HUES48 (cell line): ENCODE data around the gene MIEN1.

ENCODE experiments used
- H3K27ac ChIP-seq: one replicate; pipeline ENCODE4 v1.7.0; 2013; ENCODE audit warnings: low read depth, low read length, inconsistent platforms
- H3K27me3 ChIP-seq: 2 replicates; pipeline ENCODE4 v1.6.1; 2013; ENCODE audit warnings: mild to moderate bottlenecking, low read length; ENCODE audit not compliant: control insufficient read depth, insufficient read depth
- H3K36me3 ChIP-seq: 2 replicates; pipeline ENCODE4 v1.6.1; 2013; ENCODE audit warnings: low read length; ENCODE audit not compliant: control insufficient read depth, insufficient read depth
- H3K4me1 ChIP-seq: 2 replicates; pipeline ENCODE4 v1.6.1; 2013; ENCODE audit warnings: mild to moderate bottlenecking, low read length; ENCODE audit not compliant: control insufficient read depth, insufficient read depth
- H3K4me3 ChIP-seq: 2 replicates; pipeline ENCODE4 v1.5.1; 2013; ENCODE audit warnings: mild to moderate bottlenecking, low read depth, low read length
- H3K9ac ChIP-seq: 2 replicates; pipeline ENCODE4 v1.6.1; 2013; ENCODE audit warnings: mild to moderate bottlenecking, low read depth, low read length, moderate library complexity
- H3K9me3 ChIP-seq: 2 replicates; pipeline ENCODE4 v1.6.1; 2013; ENCODE audit warnings: low read length; ENCODE audit not compliant: control insufficient read depth, insufficient read depth

The MIEN1 gene, protein sequence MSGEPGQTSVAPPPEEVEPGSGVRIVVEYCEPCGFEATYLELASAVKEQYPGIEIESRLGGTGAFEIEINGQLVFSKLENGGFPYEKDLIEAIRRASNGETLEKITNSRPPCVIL

GRCh38 chr17:39730095-39730921 is at the start of gene MIEN1:
Gene MIEN1 (minus strand): TSS chr17:39730532. CDS start chr17:39730495, 37 bp downstream.
- peak within 1 kb of the TSS; percentile 67 for H3K9ac ChIP-seq
- peaks cover 41% of the 10 kb centered on the region for H3K36me3 ChIP-seq
- H3K27me3 ChIP-seq: no peaks in the 10 kb centered on the region
- H3K4me3 ChIP-seq: peak within 1 kb of the TSS; percentile 74
- H3K4me1 ChIP-seq: peaks cover 11% of the 10 kb centered on the region; the same call in 1 of the 2 replicates
- peak within 1 kb of the TSS; percentile 77 for H3K27ac ChIP-seq
- H3K9me3 ChIP-seq: no peaks in the 10 kb centered on the region

DNA sequence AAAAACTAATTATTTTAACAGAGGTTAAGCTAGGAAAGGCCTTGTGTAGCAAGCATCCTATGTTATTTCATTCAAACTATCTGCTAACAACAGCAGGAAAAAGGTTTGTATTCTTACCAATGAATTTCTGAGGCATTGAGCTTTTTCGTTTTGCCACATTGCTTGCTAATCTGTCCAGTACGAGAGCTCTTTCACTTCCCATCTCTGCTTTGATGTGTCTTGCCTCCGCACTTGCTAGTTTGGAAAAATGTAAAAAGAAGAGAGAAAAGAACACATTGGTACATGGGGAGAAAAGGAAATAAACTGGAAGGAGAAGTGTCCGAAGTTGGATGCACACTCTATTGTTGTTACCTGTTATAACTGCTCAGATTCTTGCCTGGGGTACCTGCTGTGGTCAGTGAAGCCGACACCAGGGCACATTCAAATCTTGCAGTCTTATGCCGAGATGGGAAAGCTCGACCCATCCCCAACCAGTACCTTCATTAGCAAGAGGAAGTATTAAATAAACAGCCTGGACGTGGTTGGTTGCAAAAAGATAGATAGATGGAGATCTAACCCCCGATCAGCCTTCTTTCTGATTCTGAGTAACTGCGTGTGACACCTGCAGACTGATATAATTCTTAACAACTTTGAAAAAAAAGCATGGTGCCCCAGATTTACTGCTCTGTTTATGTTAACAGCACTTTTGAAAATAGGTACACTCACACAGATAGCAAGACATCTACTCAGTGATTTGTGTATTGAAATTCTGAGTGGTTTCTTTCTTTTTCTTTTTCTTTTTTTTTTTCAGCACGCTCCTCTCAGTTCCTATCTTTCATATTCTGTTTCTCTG is 47.4 kb upstream of the MIEN1 start:
- Histone ChIP-seq H3K4me3 (no peak overlapping the region), H3K4me1 (0 out of 2 replicates have a peak, but pooled peaks cover 2% of the 10 kb centered on the region), H3K9me3 (no peaks in the 10 kb centered on the region), H3K27ac (no peak overlapping the region), H3K9ac (no peak overlapping the region), H3K27me3 (no peaks in the 10 kb centered on the region; the same call in 1 of the 2 replicates), H3K36me3 (no peaks in the 10 kb centered on the region)

GRCh38 chr17:39776252-39776651 is 45.9 kb upstream of the MIEN1 start:
- Histone ChIP-seq H3K4me3 (no peak overlapping the region), H3K9ac (no peak overlapping the region)

DNA sequence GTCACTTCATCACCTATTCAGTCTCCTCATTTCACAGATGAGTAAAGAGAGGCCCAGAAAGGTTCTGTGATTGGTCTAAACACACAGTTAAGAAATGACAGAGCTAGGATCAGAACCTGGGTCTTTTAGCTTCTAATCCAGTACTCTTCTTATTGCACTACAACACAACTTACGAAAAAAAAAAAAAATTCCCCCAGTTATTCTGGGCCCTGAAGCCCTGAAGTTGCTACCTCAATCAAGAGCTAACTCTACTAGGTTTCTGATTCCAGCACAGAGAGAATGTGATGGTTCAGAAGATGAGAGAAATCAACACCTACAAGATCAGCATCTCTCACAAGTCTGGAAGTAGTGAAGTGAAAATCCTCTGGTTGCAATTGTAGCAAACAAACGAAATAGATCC is 44.7 kb upstream of the MIEN1 start:
- Histone ChIP-seq H3K9ac (no peak overlapping the region), H3K27ac (no peak overlapping the region), H3K4me3 (no peak overlapping the region), H3K4me1 (no peaks in the 10 kb centered on the region), H3K9me3 (no peaks in the 10 kb centered on the region), H3K36me3 (no peaks in the 10 kb centered on the region), H3K27me3 (no peaks in the 10 kb centered on the region)

More at GRCh38 chr17:39776252-39776651, 45.9 kb upstream of the MIEN1 start:
- H3K27me3 ChIP-seq: no peaks in the 10 kb centered on the region
- H3K4me1 ChIP-seq: no peaks in the 10 kb centered on the region
- no peaks in the 10 kb centered on the region for H3K36me3 ChIP-seq
- H3K9me3 ChIP-seq: no peaks in the 10 kb centered on the region
- no peak overlapping the region for H3K27ac ChIP-seq

GRCh38 chr17:39774047-39774446 is 43.7 kb upstream of the MIEN1 start:
- Histone ChIP-seq H3K4me1 (no peaks in the 10 kb centered on the region), H3K27me3 (no peaks in the 10 kb centered on the region)

GRCh38 chr17:39772987-39773934 is 42.9 kb upstream of the MIEN1 start:
- no peak overlapping the region for H3K27ac ChIP-seq
- H3K9ac ChIP-seq: no peak overlapping the region
- no peaks in the 10 kb centered on the region for H3K27me3 ChIP-seq
- no peaks in the 10 kb centered on the region for H3K36me3 ChIP-seq
- H3K4me1 ChIP-seq: no peaks in the 10 kb centered on the region
- H3K4me3 ChIP-seq: no peak overlapping the region
- no peaks in the 10 kb centered on the region for H3K9me3 ChIP-seq

More at GRCh38 chr17:39774047-39774446, 43.7 kb upstream of the MIEN1 start:
- no peak overlapping the region for H3K4me3 ChIP-seq
- H3K36me3 ChIP-seq: no peaks in the 10 kb centered on the region
- H3K9me3 ChIP-seq: no peaks in the 10 kb centered on the region
- H3K9ac ChIP-seq: no peak overlapping the region
- no peak overlapping the region for H3K27ac ChIP-seq

- Histone ChIP-seq H3K36me3 (no peaks in the 10 kb centered on the region), H3K9me3 (no peaks in the 10 kb centered on the region), H3K27me3 (no peaks in the 10 kb centered on the region), H3K27ac (no peak overlapping the region), H3K4me1 (no peaks in the 10 kb centered on the region), H3K4me3 (no peak overlapping the region), H3K9ac (no peak overlapping the region)
Measured at GRCh38 chr17:39772415-39772814, 42.1 kb upstream of the MIEN1 start.

GRCh38 chr17:39769974-39770587 is 39.7 kb upstream of the MIEN1 start:
- Histone ChIP-seq H3K27ac (no peak overlapping the region), H3K4me3 (no peak overlapping the region), H3K36me3 (no peaks in the 10 kb centered on the region), H3K4me1 (no peaks in the 10 kb centered on the region), H3K27me3 (no peaks in the 10 kb centered on the region), H3K9ac (no peak overlapping the region), H3K9me3 (no peaks in the 10 kb centered on the region)

- H3K9me3 ChIP-seq: no peaks in the 10 kb centered on the region
- H3K27me3 ChIP-seq: no peaks in the 10 kb centered on the region
- no peak overlapping the region for H3K27ac ChIP-seq
- H3K4me1 ChIP-seq: no peaks in the 10 kb centered on the region
- H3K4me3 ChIP-seq: no peak overlapping the region
- no peaks in the 10 kb centered on the region for H3K36me3 ChIP-seq
- H3K9ac ChIP-seq: no peak overlapping the region
Measured at GRCh38 chr17:39767147-39767546, 36.8 kb upstream of the MIEN1 start.

- Histone ChIP-seq H3K9me3 (no peaks in the 10 kb centered on the region), H3K4me3 (no peak overlapping the region), H3K4me1 (no peaks in the 10 kb centered on the region), H3K36me3 (no peaks in the 10 kb centered on the region), H3K27ac (no peak overlapping the region), H3K9ac (no peak overlapping the region), H3K27me3 (no peaks in the 10 kb centered on the region)
Measured at GRCh38 chr17:39765766-39766165, 35.4 kb upstream of the MIEN1 start.
